Stimulated activated naive CD8-positive, alpha-beta T cell treated with anti-CD3 and anti-CD28 coated beads, Interleukin-15, amount 100 ng/mL, for 72 hours (primary cell): ENCODE results near the gene IDNK.

Source experiments
- ATAC-seq: fragments of 150-1000 bp; cut with Tn5 transposase; 2 replicates; pipeline ENCODE4 v1.10.0; 2021; ENCODE audit warnings: mild to moderate bottlenecking, moderate library complexity
- DNase-seq, 2 donors: peaks; one replicate each; pipeline ENCODE4 v3.0.0; 2021 to 2022
- H3K27ac Mint-ChIP-seq, 2 donors: one replicate each; pipeline ENCODE4 v1.8.0; 2022; ENCODE audit warnings: mild to moderate bottlenecking in 2 of 2, mixed read lengths in 2 of 2, moderate library complexity in 2 of 2
- H3K27me3 Mint-ChIP-seq: one replicate; pipeline ENCODE4 v1.8.0; 2022; ENCODE audit warnings: mixed read lengths
- H3K4me1 Mint-ChIP-seq: one replicate; pipeline ENCODE4 v1.8.0; 2022; ENCODE audit warnings: mild to moderate bottlenecking, mixed read lengths
- H3K4me3 Mint-ChIP-seq, 2 donors: one replicate each; pipeline ENCODE4 v1.8.0; 2022; ENCODE audit warnings: mild to moderate bottlenecking in 2 of 2, mixed read lengths in 2 of 2, moderate library complexity in 1 of 2
- H3K9me3 Mint-ChIP-seq, 2 donors: one replicate each; pipeline ENCODE4 v1.8.0; 2022; ENCODE audit warnings: mixed read lengths in 2 of 2

The IDNK gene

DNA sequence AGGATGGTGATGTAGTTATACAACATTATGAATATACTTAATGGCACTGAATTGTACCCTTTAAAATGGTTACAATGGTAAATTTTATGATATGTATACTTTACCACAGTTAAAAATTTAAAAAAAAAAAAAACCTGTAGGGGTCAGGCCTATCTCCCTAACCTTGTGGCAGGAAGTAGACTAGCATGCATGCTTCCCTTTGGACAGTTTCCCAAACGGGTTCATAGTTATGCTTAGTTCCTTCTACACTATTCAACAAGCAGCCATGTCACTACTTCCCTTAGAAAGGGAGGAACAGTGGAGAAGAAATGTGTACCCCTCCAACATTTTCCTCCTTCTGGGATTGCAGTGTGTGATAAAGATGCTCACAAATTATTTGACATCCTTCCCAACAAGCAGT, 32.5 kb downstream of the IDNK start:
- Mint-ChIP-seq H3K27ac (no peak overlapping the region), H3K9me3 (no peaks in the 10 kb centered on the region), H3K27me3 (no peaks in the 10 kb centered on the region), H3K4me1 (peaks cover 6% of the 10 kb centered on the region), H3K4me3 (no peak overlapping the region)
- ATAC-seq (no peak), DNase-seq (no peak)

- H3K4me3 Mint-ChIP-seq: no peak overlapping the region
- no peaks in the 10 kb centered on the region for H3K9me3 Mint-ChIP-seq
- H3K27ac Mint-ChIP-seq: peak overlapping the region in 1 of 2 donors; percentile 1
- ATAC-seq (peak; percentile 66), DNase-seq (no peak)
- no peaks in the 10 kb centered on the region for H3K27me3 Mint-ChIP-seq
- H3K4me1 Mint-ChIP-seq: peaks cover 6% of the 10 kb centered on the region
These were observed 33.2 kb downstream of the IDNK start for GRCh38 chr9:83656032-83656680.

DNA sequence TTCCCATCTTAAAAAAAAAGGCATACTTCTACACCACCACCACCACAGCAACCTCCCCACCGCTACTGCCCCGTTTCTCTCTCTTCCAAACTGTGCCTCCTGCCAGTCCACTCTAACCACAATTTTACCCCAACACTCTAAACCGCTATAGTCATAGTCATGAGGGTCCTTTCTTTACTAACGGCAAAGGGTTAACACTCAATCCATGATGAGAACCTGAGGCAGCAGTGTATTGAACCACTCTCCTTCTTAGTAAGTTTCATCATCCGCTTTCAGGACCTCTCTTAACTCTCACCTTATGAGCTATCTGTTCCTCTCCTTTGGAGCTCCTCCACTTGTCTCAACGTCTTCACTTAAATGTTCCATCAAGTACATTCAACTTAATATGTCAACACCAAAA, 34.0 kb downstream of the IDNK start:
- ATAC-seq (peak; percentile 53), DNase-seq (no peak)
- Mint-ChIP-seq H3K9me3 (no peaks in the 10 kb centered on the region), H3K27ac (no peak overlapping the region), H3K4me1 (peaks cover 6% of the 10 kb centered on the region), H3K27me3 (no peaks in the 10 kb centered on the region), H3K4me3 (no peak overlapping the region)

GRCh38 chr9:83662933-83663332, 40.0 kb downstream of the IDNK start:
- Mint-ChIP-seq H3K4me3 (no peak overlapping the region), H3K27me3 (no peaks in the 10 kb centered on the region), H3K27ac (peak overlapping the region; percentile 53 to 78), H3K9me3 (no peaks in the 10 kb centered on the region), H3K4me1 (peaks cover 25% of the 10 kb centered on the region)
- ATAC-seq (no peak), DNase-seq (no peak)

- no peak overlapping the region for H3K4me3 Mint-ChIP-seq
- no peak for DNase-seq
These were observed 42.7 kb downstream of the IDNK start for GRCh38 chr9:83665580-83666200.

DNA sequence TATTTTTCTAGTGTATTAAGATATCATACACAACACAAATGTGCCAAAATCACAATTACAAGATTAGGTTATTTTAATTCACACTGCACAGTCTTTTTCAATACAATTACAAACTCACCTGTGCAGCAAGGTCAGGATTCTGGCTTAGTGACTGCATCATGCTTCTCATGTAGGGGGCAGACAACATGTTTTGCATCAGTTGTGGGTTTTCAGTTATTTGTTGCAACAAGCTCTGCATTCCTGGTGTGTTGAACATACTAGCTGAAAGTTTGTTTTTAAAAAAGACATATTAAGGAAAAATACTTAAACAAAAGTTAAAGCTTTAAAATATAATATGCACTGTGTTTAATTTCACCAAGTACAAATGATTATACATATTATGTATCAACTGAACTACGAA, 46.1 kb downstream of the IDNK start:
- Mint-ChIP-seq H3K4me3 (no peak overlapping the region), H3K27ac (no peak overlapping the region), H3K9me3 (no peaks in the 10 kb centered on the region), H3K4me1 (peaks cover 20% of the 10 kb centered on the region), H3K27me3 (no peaks in the 10 kb centered on the region)
- no peak for DNase-seq
- ATAC-seq: no peak

More at GRCh38 chr9:83665580-83666200, 42.7 kb downstream of the IDNK start:
- no peak for ATAC-seq
- Mint-ChIP-seq H3K4me1 (peaks cover 25% of the 10 kb centered on the region), H3K27me3 (no peaks in the 10 kb centered on the region), H3K9me3 (no peaks in the 10 kb centered on the region), H3K27ac (peak overlapping the region in 1 of 2 donors; percentile 63)

GRCh38 chr9:83670381-83670780, 47.4 kb downstream of the IDNK start:
- H3K27ac Mint-ChIP-seq: no peak overlapping the region
- H3K27me3 Mint-ChIP-seq: no peaks in the 10 kb centered on the region
- peaks cover 19% of the 10 kb centered on the region for H3K4me1 Mint-ChIP-seq
- no peak for ATAC-seq
- no peaks in the 10 kb centered on the region for H3K9me3 Mint-ChIP-seq
- DNase-seq: no peak
- H3K4me3 Mint-ChIP-seq: no peak overlapping the region

- ATAC-seq (no peak), DNase-seq (no peak)
- H3K4me1 Mint-ChIP-seq: peaks cover 8% of the 10 kb centered on the region
- no peak overlapping the region for H3K27ac Mint-ChIP-seq
- H3K9me3 Mint-ChIP-seq: no peaks in the 10 kb centered on the region
- H3K27me3 Mint-ChIP-seq: no peaks in the 10 kb centered on the region
- H3K4me3 Mint-ChIP-seq: no peak overlapping the region
These were observed 48.5 kb downstream of the IDNK start for GRCh38 chr9:83671451-83671850.

- H3K4me3 Mint-ChIP-seq: no peak overlapping the region
- peaks cover 2% of the 10 kb centered on the region for H3K4me1 Mint-ChIP-seq
- no peaks in the 10 kb centered on the region for H3K27me3 Mint-ChIP-seq
- H3K27ac Mint-ChIP-seq: no peak overlapping the region
- DNase-seq (no peak), ATAC-seq (no peak)
- H3K9me3 Mint-ChIP-seq: no peaks in the 10 kb centered on the region
These were observed 52.5 kb downstream of the IDNK start for GRCh38 chr9:83675466-83675865.

DNA sequence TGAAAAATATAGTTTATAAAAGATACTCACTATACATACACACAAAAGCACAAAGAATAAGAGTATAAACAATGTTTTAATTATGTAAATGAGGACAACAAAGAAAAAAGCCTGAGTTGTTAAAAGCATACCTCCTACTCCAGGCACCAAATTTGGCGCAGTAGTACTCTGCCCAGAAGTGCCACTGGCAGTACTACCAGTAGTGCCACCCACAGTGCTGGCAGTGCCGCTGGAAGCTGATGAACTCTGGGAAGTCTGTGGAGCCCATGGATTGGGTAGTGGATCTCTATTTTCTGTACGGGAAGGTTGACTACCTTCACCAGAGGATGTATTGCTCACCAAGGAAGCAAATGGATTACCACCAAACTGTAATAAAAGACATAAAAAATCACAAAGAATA, 54.7 kb downstream of the IDNK start:
- DNase-seq: no peak
- no peak overlapping the region for H3K4me3 Mint-ChIP-seq

GRCh38 chr9:83680233-83680632, 57.3 kb downstream of the IDNK start:
- no peak for ATAC-seq
- peak overlapping the region; percentile 26 to 48 for H3K27ac Mint-ChIP-seq
- H3K27me3 Mint-ChIP-seq: no peaks in the 10 kb centered on the region
- peaks cover 22% of the 10 kb centered on the region for H3K4me1 Mint-ChIP-seq
- DNase-seq: no peak
- no peaks in the 10 kb centered on the region for H3K9me3 Mint-ChIP-seq
- no peak overlapping the region for H3K4me3 Mint-ChIP-seq

More for the DNA sequence above, 54.7 kb downstream of the IDNK start:
- no peak overlapping the region for H3K27ac Mint-ChIP-seq
- ATAC-seq: no peak
- H3K9me3 Mint-ChIP-seq: no peaks in the 10 kb centered on the region
- peaks cover 17% of the 10 kb centered on the region for H3K4me1 Mint-ChIP-seq
- H3K27me3 Mint-ChIP-seq: no peaks in the 10 kb centered on the region

GRCh38 chr9:83681490-83681889, 58.5 kb downstream of the IDNK start:
- H3K9me3 Mint-ChIP-seq: no peaks in the 10 kb centered on the region
- no peak overlapping the region for H3K27ac Mint-ChIP-seq
- H3K27me3 Mint-ChIP-seq: no peaks in the 10 kb centered on the region
- DNase-seq (no peak), ATAC-seq (peak; percentile 49)
- H3K4me1 Mint-ChIP-seq: peaks cover 27% of the 10 kb centered on the region
- H3K4me3 Mint-ChIP-seq: no peak overlapping the region

- peak; percentile 92 for ATAC-seq
- Mint-ChIP-seq H3K27me3 (no peaks in the 10 kb centered on the region), H3K27ac (peak overlapping the region; percentile 35 to 71), H3K9me3 (no peaks in the 10 kb centered on the region), H3K4me1 (peaks cover 72% of the 10 kb centered on the region), H3K4me3 (peak overlapping the region; percentile 21 to 29)
- no peak for DNase-seq
These were observed 66.0 kb downstream of the IDNK start for GRCh38 chr9:83688921-83689320.

DNA sequence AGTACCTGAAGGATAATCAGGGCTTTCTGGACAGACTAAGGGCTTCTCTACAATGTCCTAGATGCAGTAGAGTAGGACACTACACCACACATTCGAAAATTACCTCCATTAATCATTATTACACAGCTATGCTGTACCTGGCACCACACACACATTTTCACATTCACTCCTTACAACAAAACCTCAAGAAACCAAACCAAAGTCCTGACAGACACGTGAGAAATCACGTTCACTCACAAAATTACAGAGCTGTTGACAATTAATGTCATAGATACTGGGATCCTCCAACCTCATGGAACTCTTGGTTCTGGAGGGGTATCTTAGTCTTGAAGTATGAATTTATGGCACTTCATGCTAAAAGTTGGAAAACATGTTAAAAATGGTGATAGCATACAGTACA, 68.5 kb downstream of the IDNK start:
- H3K4me3 Mint-ChIP-seq: no peak overlapping the region
- peak overlapping the region in 1 of 2 donors; percentile 31 for H3K27ac Mint-ChIP-seq
- H3K9me3 Mint-ChIP-seq: no peaks in the 10 kb centered on the region
- H3K4me1 Mint-ChIP-seq: peaks cover 79% of the 10 kb centered on the region
- no peak for ATAC-seq
- no peaks in the 10 kb centered on the region for H3K27me3 Mint-ChIP-seq
- DNase-seq: no peak
